A549 (cell line): ENCODE data around the gene ARHGAP10. TPM values are rescaled to one million over a fixed set of nuclear protein-coding genes. Genes with fewer than 3 reads are reported as not detected.

Source experiments
- ATAC-seq, 2 experiments: fragments of 200-7000 bp in 1 of 2; fragments of >200 bp in 1 of 2; cut with Nextera tagmentation in 1 of 2; cut with Tn5 transposase in 1 of 2; 3 replicates each; pipeline versions ENCODE4 v1.8.0 to v1.9.1; 2018 to 2020; ENCODE audit warnings: mild to moderate bottlenecking in 1 of 2, moderate library complexity in 1 of 2
- CTCF ChIA-PET: fragments of 300-600 bp; sonication (Branson Sonifier 250); formaldehyde crosslinking; extraction: SDS; loops from one replicate; lab custom pipeline; 2021; ENCODE audit warnings: antibody characterized with exemption, inconsistent platforms; lab: Yijun Ruan, JAX
- POLR2A ChIA-PET: fragments of 350-600 bp; formaldehyde crosslinking; extraction: SDS; loops from one replicate; lab custom pipeline; 2021; ENCODE audit warnings: antibody characterized with exemption, inconsistent platforms; lab: Yijun Ruan, JAX
- DNase-seq, 2 experiments: peaks; one replicate each; pipeline versions ENCODE4 v3.0.0 to v3.0.0-alpha.2; 2011 to 2016; ENCODE audit warnings: low read depth in 1 of 2, low spot score in 1 of 2
- FAIRE-seq: peaks from 2 replicates; lab custom pipeline; 2011; peaks lifted over from hg19 to GRCh38; lab: Jason Lieb, UNC
- H3K27ac ChIP-seq, 2 experiments: fragments of >200 bp; sonication (Bioruptor Twin); formaldehyde crosslinking; 3 replicates each; pipeline ENCODE4 v1.5.1; 2016 to 2017
- H3K4me1 ChIP-seq: fragments of >200 bp; sonication (Bioruptor Twin); formaldehyde crosslinking; 3 replicates; pipeline ENCODE4 v1.6.1; 2016
- H3K4me2 ChIP-seq: fragments of >200 bp; sonication (Bioruptor Twin); formaldehyde crosslinking; 3 replicates; pipeline ENCODE4 v1.6.1; 2016
- H3K4me3 ChIP-seq: fragments of >200 bp; sonication (Bioruptor Twin); formaldehyde crosslinking; 3 replicates; pipeline ENCODE4 v1.5.1; 2016
- H3K9me3 ChIP-seq: fragments of >200 bp; sonication (Bioruptor Twin); formaldehyde crosslinking; 3 replicates; pipeline ENCODE4 v1.6.1; 2016
- CBX2 ChIP-seq: fragments of 200-600 bp; sonication (generic); IDR thresholded peaks from 2 replicates; pipeline ENCODE4 v1.6.1; 2016; ENCODE audit warnings: low read depth, mild to moderate bottlenecking, borderline replicate concordance
- CHD2 ChIP-seq: fragments of 150-350 bp; IDR thresholded peaks from 2 replicates; pipeline ENCODE4 v1.6.1; 2014; ENCODE audit warnings: low read length; ENCODE audit not compliant: partially characterized antibody
- E2F6 ChIP-seq: IDR thresholded peaks from 2 replicates; pipeline ENCODE4 v1.6.1; 2012; ENCODE audit warnings: low read depth, borderline replicate concordance
- FOSB ChIP-seq: fragments of 250-450 bp; sonication (Bioruptor Pico); IDR thresholded peaks from 2 replicates; pipeline ENCODE4 v1.5.0; 2020; ENCODE audit warnings: mild to moderate bottlenecking, moderate library complexity
- FOXS1 ChIP-seq: fragments of 250-450 bp; sonication (Bioruptor Pico); IDR thresholded peaks from 2 replicates; pipeline ENCODE4 v1.5.0; 2020; ENCODE audit warnings: mild to moderate bottlenecking, moderate library complexity
- GATA3 ChIP-seq: IDR thresholded peaks from 2 replicates; pipeline ENCODE4 v1.6.1; 2012; ENCODE audit warnings: borderline replicate concordance
- HES2 ChIP-seq: fragments of >200 bp; sonication (Bioruptor Twin); formaldehyde crosslinking; IDR thresholded peaks from 2 replicates; pipeline ENCODE4 v1.6.1; 2016
- HMGXB4 ChIP-seq: fragments of 250-450 bp; sonication (Bioruptor Pico); IDR thresholded peaks from 2 replicates; pipeline ENCODE4 v1.5.0; 2021; ENCODE audit warnings: mild to moderate bottlenecking, moderate library complexity, borderline replicate concordance
- JUNB ChIP-seq: fragments of >200 bp; sonication (Bioruptor Twin); formaldehyde crosslinking; IDR thresholded peaks from 2 replicates; pipeline ENCODE4 v1.6.1; 2016
- KDM1A ChIP-seq: fragments of 200-600 bp; sonication (generic); IDR thresholded peaks from 2 replicates; pipeline ENCODE4 v1.6.1; 2016; ENCODE audit warnings: low read depth, mild to moderate bottlenecking
- MAFK ChIP-seq: fragments of 450-650 bp; IDR thresholded peaks from 2 replicates; pipeline ENCODE4 v1.6.1; 2014; ENCODE audit not compliant: partially characterized antibody
- MAX ChIP-seq: IDR thresholded peaks from 2 replicates; pipeline ENCODE4 v1.6.1; 2012
- NPAS2 ChIP-seq: fragments of 250-450 bp; sonication (Bioruptor Pico); IDR thresholded peaks from 2 replicates; pipeline ENCODE4 v1.8.0; 2022; ENCODE audit warnings: mild to moderate bottlenecking, moderate library complexity, borderline replicate concordance
- POLR2AphosphoS2 ChIP-seq: conservative IDR thresholded peaks from 2 replicates; pipeline ENCODE4 v1.6.1; 2012; ENCODE audit warnings: low read length, improper control_type of control experiment, inconsistent platforms
- RAD21 ChIP-seq, 2 experiments: fragments of >200 bp in 1 of 2; sonication (Bioruptor Twin) in 1 of 2; formaldehyde crosslinking in 1 of 2; IDR thresholded peaks in 1 of 2; conservative IDR thresholded peaks in 1 of 2; 2 replicates in 1 of 2; 3 replicates in 1 of 2; pipeline ENCODE4 v1.6.1; 2012 to 2018; ENCODE audit warnings: inconsistent platforms in 1 of 2
- RNF2 ChIP-seq: fragments of 200-600 bp; sonication (generic); IDR thresholded peaks from 2 replicates; pipeline ENCODE4 v1.6.1; 2016; ENCODE audit warnings: low read depth, mild to moderate bottlenecking, antibody characterized with exemption, moderate library complexity, borderline replicate concordance
- TFCP2L1 ChIP-seq: fragments of 250-450 bp; sonication (Bioruptor Pico); IDR thresholded peaks from 2 replicates; pipeline ENCODE4 v1.5.0; 2021; ENCODE audit warnings: mild to moderate bottlenecking
- TP53 ChIP-seq: fragments of 250-450 bp; sonication (Bioruptor Pico); IDR thresholded peaks from 2 replicates; pipeline ENCODE4 v1.5.0; 2021; ENCODE audit warnings: mild to moderate bottlenecking, moderate library complexity
- USF2 ChIP-seq: fragments of 450-650 bp; IDR thresholded peaks from 2 replicates; pipeline ENCODE4 v1.6.1; 2014; ENCODE audit warnings: antibody characterized with exemption
- ZFP36 ChIP-seq: fragments of 450-650 bp; IDR thresholded peaks from 2 replicates; pipeline ENCODE4 v1.6.1; 2014; ENCODE audit warnings: borderline replicate concordance; ENCODE audit not compliant: partially characterized antibody
- ZNF302 ChIP-seq: fragments of 250-450 bp; sonication (Bioruptor Pico); IDR thresholded peaks from 2 replicates; pipeline ENCODE4 v1.9.0; 2021; ENCODE audit warnings: inconsistent platforms, mild to moderate bottlenecking, moderate library complexity
- WGBS: methylation state at CpG from one replicate; pipeline ENCODE4 v1.1.6; 2017; ENCODE audit errors: missing lambda C conversion rate; 5-methylcytosine and 5-hydroxymethylcytosine counted together
- polyA plus RNA-seq, 4 experiments: library from polyadenylated mRNA; depleted of rRNA in 3 of 4; stranded (reverse); fragments of >200 nt; fragmentation: RNase III in 1 of 4; extraction: RNeasy Plus Mini Kit Qiagen cat#74134 plus additional on column Dnase treatment in 1 of 4; gene quantifications; 2 replicates in 3 of 4; 3 replicates in 1 of 4; pipeline ENCODE4 v1.2.3, GENCODE V29; 2011 to 2017

ARHGAP10 gene
- polyA plus RNA-seq, 2 of the 4 experiments (the other 2 are of a cell fraction): 7.0 to 7.2 TPM

- ATAC-seq: no peak
- Histone ChIP-seq H3K4me3 (no peak overlapping the region), H3K4me1 (no peaks in the 10 kb centered on the region), H3K27ac (no peak overlapping the region), H3K4me2 (no peak overlapping the region), H3K9me3 (no peaks in the 10 kb centered on the region)
- FAIRE-seq: no peak
- no peak for DNase-seq
- 85% methylated on average over 3 of the region's 3 CpGs for WGBS
- ChIA-PET CTCF (interaction anchor here (1.2 kb wide), 1 partner anchor 24 kb away, joined by 3 read pairs; no protein-coding TSS in a partner anchor), POLR2A (no interaction called here)
- TF ChIP-seq FOXS1 (CRISPR knock-in tag): no peak
- TF ChIP-seq E2F6: no peak
- no peak for TF ChIP-seq POLR2AphosphoS2
- no peak for TF ChIP-seq NPAS2 (CRISPR knock-in tag)
- TF ChIP-seq KDM1A: no peak
- no peak for TF ChIP-seq CHD2
- no peak for TF ChIP-seq TFCP2L1 (CRISPR knock-in tag)
- no peak for TF ChIP-seq CBX2
These were observed 337.9 kb downstream of the ARHGAP10 start for GRCh38 chr4:148069895-148070178.

GRCh38 chr4:148071009-148071408 lies 339.1 kb downstream of the ARHGAP10 start:
- H3K4me2 ChIP-seq: no peak overlapping the region
- DNase-seq: no peak
- no peak overlapping the region for H3K4me3 ChIP-seq
- ATAC-seq: no peak
- WGBS: 71% methylated on average over 2 of the region's 4 CpGs
- CTCF ChIA-PET: interaction anchor here (1.0 kb wide), 1 partner anchor 11 kb away, joined by 3 read pairs; no protein-coding TSS in a partner anchor
- H3K27ac ChIP-seq: no peak overlapping the region
- no peaks in the 10 kb centered on the region for H3K4me1 ChIP-seq
- no peaks in the 10 kb centered on the region for H3K9me3 ChIP-seq
- no peak for FAIRE-seq
- no peak for TF ChIP-seq HMGXB4 (CRISPR knock-in tag)
- TF ChIP-seq FOSB (CRISPR knock-in tag): no peak
- no peak for TF ChIP-seq JUNB
- POLR2A ChIA-PET: interaction anchor here (0.6 kb wide), 1 partner anchor 11 kb away, joined by 3 read pairs; no protein-coding TSS in a partner anchor

GRCh38 chr4:148072789-148073188 lies 340.9 kb downstream of the ARHGAP10 start:
- WGBS: 96% methylated on average over 8 of the region's 9 CpGs
- Histone ChIP-seq H3K27ac (no peak overlapping the region), H3K4me2 (no peak overlapping the region), H3K4me3 (no peak overlapping the region), H3K4me1 (no peaks in the 10 kb centered on the region), H3K9me3 (no peaks in the 10 kb centered on the region)
- CTCF ChIA-PET: no interaction called here
- no peak for FAIRE-seq
- TF ChIP-seq RAD21 (conservative IDR thresholded peaks at IDR 0.05 in 1 of 2, IDR thresholded peaks at IDR 0.05 in 1 of 2) (no peak), RNF2 (no peak), ZFP36 (no peak), ZNF302 (no peak), MAX (no peak), CHD2 (no peak), MAFK (no peak), GATA3 (no peak), TP53 (CRISPR knock-in tag) (no peak), USF2 (no peak), HES2 (no peak)
- POLR2A ChIA-PET: no interaction called here
- ATAC-seq: no peak
- no peak for DNase-seq
